Measurements from ENCODE around the gene CAMKK2. TPM values are rescaled to one million over a fixed set of nuclear protein-coding genes. Genes with fewer than 3 reads are reported as not detected.

CAMKK2 gene
- total and polyA plus RNA-seq, 2 of the 4 experiments (the other 2 are of a cell fraction), result 15.2 to 24.7 TPM

DNA sequence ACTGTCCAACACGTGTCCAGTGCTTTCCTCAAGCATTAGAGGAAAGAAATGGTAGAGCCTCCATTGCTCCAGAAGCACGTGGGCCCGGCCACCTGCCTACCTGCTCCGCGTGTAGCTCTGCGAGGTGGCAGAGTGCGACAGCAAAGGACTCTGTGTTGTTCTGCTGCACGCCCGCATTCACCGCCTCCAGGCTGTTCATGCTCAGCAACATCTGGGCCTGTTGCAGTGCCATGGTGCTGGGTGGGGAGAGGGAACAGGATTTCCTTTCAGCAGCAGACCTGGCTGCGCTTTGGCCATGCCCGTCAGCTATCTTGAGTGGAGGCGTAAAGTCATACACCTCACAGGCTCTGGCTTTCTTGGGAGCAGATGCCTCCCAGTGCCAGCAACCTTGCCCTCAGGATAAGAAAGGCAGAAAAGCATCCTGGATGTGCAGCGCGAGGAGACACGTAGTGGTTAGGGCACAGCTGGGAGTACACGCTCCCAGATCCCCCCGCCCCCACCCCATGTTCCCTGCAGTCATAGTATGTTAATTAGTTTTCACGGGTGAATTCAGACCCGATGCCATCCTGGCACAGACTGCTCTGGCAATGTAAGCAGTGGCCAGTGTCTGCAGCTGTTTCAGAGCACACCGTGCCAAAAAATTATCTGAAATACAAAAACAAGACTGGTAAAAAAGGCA lies 30.6 kb upstream of the CAMKK2 start:
- Histone ChIP-seq H2BK5ac (ENCODE audit: low read depth, low read length, poor library complexity, severe bottlenecking) (no peak overlapping the region), H3K9me3 (ENCODE audit: control insufficient read depth, insufficient read depth, low read length) (no peaks in the 10 kb centered on the region), H3K4me2 (ENCODE audit: low read depth, low read length) (no peak overlapping the region), H3K14ac (replicated peaks; ENCODE audit: low read depth, low read length) (no peak overlapping the region), H4K5ac (ENCODE audit: low read depth, low read length) (no peak overlapping the region), H3K4ac (ENCODE audit: low read depth, low read length) (no peak overlapping the region), H3K56ac (ENCODE audit: extremely low read depth, insufficient read depth, low read length) (no peak overlapping the region), H3K23ac (ENCODE audit: low read depth, low read length) (no peak overlapping the region), H4K91ac (ENCODE audit: insufficient read depth, low read depth, low read length) (no peak overlapping the region), H2BK15ac (ENCODE audit: low read depth, low read length) (no peak overlapping the region), H3K4me1 (ENCODE audit: control insufficient read depth, insufficient read depth, low read length) (no peaks in the 10 kb centered on the region), H3K27ac (ENCODE audit: insufficient read depth, low read length) (no peak overlapping the region), H4K20me1 (ENCODE audit: insufficient read depth, low read length) (no peaks in the 10 kb centered on the region), H2AK9ac (replicated peaks; ENCODE audit: low read depth, low read length, poor library complexity) (no peak overlapping the region), H3K36me3 (ENCODE audit: control insufficient read depth, insufficient read depth, low read length) (peaks cover 45% of the 10 kb centered on the region), H3K9ac (ENCODE audit: low read depth, low read length) (no peak overlapping the region), H2AFZ (replicated peaks; ENCODE audit: low read length, poor library complexity) (no peak overlapping the region), H2BK120ac (ENCODE audit: low read depth, low read length) (no peak overlapping the region), H3K18ac (ENCODE audit: low read depth, low read length) (no peak overlapping the region), H2AK5ac (ENCODE audit: low read depth, low read length) (no peak overlapping the region), H3K4me3 (ENCODE audit: insufficient read depth, low read depth, low read length) (no peak overlapping the region), H3K9me1 (ENCODE audit: insufficient read depth, low read length) (no peaks in the 10 kb centered on the region), H2BK20ac (ENCODE audit: low read depth, low read length) (no peak overlapping the region), H4K8ac (ENCODE audit: low read depth in 2 of 2, low read length in 2 of 2) (no peak overlapping the region), H3K79me1 (ENCODE audit: low read depth in 1 of 2, low read length in 2 of 2) (no peaks in the 10 kb centered on the region), H3K27me3 (ENCODE audit: control insufficient read depth, insufficient read depth, low read length) (no peaks in the 10 kb centered on the region)
- ATAC-seq (ENCODE audit: low read depth) (no peak), DNase-seq (no peak)
- in situ Hi-C loops (cut with MboI; ENCODE audit: low sequenced_read_pairs) (no loop called here), intact Hi-C loops (cut with micrococcal nuclease) (no loop called here), dilution Hi-C loops (cut with HindIII; ENCODE audit: low sequenced_read_pairs, unreplicated experiment) (no loop called here)
- 94% methylated on average over 7 of the region's 21 CpGs; no CpG with 5 or more reads in 1 of the 2 experiments for WGBS, 2 experiments (ENCODE audit: extremely low coverage in 2 of 2, insufficient read length in 1 of 2)
- no TSS peak for BruUV-seq (replicated peaks)
- POLR2A ChIA-PET (ENCODE audit: unreplicated experiment), result no interaction called here
- TF ChIP-seq CHD1 (IDR thresholded peaks at IDR 0.05; ENCODE audit: low read depth, low read length) (no peak), RCOR1 (IDR thresholded peaks at IDR 0.05; ENCODE audit: insufficient replicate concordance, low read length) (no peak), CTCF (conservative IDR thresholded peaks at IDR 0.05; ENCODE audit: low read depth, low read length) (no peak), MXI1 (IDR thresholded peaks at IDR 0.05; ENCODE audit: borderline replicate concordance, low read depth, low read length) (no peak), RFX5 (IDR thresholded peaks at IDR 0.05; ENCODE audit: low read depth, low read length) (no peak), MAZ (IDR thresholded peaks at IDR 0.05; ENCODE audit: borderline replicate concordance, low read depth, low read length) (no peak), RAD21 (IDR thresholded peaks at IDR 0.05; ENCODE audit: low read length) (no peak), ELK1 (IDR thresholded peaks at IDR 0.05; ENCODE audit: borderline replicate concordance, low read depth, low read length) (no peak)
- TF ChIP-seq, protein P1, sequence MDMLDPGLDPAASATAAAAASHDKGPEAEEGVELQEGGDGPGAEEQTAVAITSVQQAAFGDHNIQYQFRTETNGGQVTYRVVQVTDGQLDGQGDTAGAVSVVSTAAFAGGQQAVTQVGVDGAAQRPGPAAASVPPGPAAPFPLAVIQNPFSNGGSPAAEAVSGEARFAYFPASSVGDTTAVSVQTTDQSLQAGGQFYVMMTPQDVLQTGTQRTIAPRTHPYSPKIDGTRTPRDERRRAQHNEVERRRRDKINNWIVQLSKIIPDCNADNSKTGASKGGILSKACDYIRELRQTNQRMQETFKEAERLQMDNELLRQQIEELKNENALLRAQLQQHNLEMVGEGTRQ (IDR thresholded peaks at IDR 0.05; ENCODE audit: low read depth, low read length), result no peak
- CTCF ChIA-PET, result no interaction called here
